Hepatocyte (in vitro differentiated cells): ENCODE measurements around the gene RAD9A.

ENCODE experiments used
- EZH2 ChIP-seq: fragments of 200-600 bp; sonication (generic); IDR thresholded peaks from 2 replicates; pipeline ENCODE4 v1.6.1; 2016; ENCODE audit warnings: antibody characterized with exemption, mild to moderate bottlenecking, borderline replicate concordance
- EZH2phosphoT487 ChIP-seq: fragments of 200-600 bp; sonication (generic); IDR thresholded peaks from one replicate; pipeline ENCODE4 v1.6.1; 2018; ENCODE audit warnings: antibody characterized with exemption, mild to moderate bottlenecking, low read depth, moderate library complexity; ENCODE audit not compliant: unreplicated experiment, severe bottlenecking
- TF ChIP-seq, protein P1 (sequence below): fragments of 200-600 bp; sonication (generic); IDR thresholded peaks from 2 replicates; pipeline ENCODE4 v1.5.1; 2016; ENCODE audit warnings: antibody characterized with exemption, mild to moderate bottlenecking; ENCODE audit not compliant: poor library complexity

DNA sequence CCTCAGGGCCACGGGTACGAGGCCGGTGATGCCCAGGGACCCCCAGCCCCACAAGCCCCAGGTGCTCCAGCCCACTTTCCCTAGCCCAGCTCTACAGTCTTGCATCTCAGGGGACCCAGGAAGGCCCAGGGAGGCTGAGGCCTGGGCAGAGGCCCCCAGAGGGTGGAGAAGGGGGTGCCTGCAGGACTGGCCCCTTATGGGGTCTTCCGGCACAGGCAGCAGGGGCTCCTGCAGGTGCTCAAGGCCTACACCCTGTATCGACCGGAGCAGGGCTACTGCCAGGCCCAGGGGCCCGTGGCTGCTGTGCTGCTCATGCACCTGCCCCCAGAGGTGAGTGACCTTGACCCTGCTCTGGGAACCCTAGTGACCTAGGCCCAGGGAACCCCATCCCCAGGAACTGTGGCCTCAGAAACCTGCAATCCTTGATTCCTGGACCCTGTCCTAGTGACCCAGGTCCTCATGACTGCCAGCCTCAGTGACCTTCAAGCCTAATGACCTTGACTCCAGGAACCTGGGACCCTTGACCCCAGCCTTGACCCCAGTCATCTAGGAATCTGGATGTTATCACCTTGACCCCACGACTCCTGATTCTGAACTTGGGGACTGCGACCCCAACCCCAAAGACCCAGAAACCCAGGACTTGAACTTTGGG, 14.0 kb downstream of the RAD9A start:
- TF ChIP-seq, protein P1, sequence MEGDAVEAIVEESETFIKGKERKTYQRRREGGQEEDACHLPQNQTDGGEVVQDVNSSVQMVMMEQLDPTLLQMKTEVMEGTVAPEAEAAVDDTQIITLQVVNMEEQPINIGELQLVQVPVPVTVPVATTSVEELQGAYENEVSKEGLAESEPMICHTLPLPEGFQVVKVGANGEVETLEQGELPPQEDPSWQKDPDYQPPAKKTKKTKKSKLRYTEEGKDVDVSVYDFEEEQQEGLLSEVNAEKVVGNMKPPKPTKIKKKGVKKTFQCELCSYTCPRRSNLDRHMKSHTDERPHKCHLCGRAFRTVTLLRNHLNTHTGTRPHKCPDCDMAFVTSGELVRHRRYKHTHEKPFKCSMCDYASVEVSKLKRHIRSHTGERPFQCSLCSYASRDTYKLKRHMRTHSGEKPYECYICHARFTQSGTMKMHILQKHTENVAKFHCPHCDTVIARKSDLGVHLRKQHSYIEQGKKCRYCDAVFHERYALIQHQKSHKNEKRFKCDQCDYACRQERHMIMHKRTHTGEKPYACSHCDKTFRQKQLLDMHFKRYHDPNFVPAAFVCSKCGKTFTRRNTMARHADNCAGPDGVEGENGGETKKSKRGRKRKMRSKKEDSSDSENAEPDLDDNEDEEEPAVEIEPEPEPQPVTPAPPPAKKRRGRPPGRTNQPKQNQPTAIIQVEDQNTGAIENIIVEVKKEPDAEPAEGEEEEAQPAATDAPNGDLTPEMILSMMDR: no peak
- TF ChIP-seq EZH2: no peak
- TF ChIP-seq EZH2phosphoT487: no peak
